Islet precursor cell (in vitro differentiated cells): ENCODE data around the gene CHST5.
"Not testable (repeated sequence)": the region's sequence is repeated elsewhere in the genome, so short reads cannot be mapped to it uniquely, and the experiment has no call there.

Experiments used
- DNase-seq: peaks from one replicate; pipeline ENCODE4 v3.0.0-alpha.2; 2018

CHST5 gene

DNA sequence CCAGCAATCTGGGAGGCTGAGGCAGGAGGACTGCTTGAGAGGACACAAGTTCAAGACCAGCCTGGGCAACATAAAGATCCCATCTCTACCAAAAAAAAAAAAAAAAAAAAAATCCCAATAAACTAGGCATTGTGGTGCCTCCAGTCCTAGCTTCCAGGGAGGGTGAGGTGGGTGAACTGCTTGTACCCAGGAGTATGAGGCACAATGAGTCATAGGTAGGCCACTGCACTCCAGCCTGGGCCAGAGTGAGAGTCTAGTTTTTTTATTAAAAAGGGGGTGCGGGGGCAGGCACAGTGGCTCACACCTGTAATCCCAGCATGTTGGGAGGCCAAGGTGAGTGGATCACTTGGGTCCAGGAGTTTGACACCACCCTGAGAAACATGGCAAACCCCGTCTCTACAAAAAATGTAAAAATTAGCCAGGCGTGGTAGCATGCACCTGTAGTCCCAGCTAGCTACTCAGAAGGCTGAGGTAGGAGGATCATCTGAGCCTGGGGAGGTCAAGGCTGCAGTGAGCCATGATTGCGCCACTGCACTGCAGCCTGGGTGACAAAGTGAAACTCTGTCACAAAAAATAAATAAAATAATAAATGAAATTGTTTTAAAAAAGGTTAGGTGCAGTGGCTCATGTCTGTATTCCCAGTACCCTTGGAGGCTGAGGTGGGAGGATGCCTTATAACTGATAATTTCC is 32.8 kb downstream of the CHST5 start:
- no peak for DNase-seq

DNA sequence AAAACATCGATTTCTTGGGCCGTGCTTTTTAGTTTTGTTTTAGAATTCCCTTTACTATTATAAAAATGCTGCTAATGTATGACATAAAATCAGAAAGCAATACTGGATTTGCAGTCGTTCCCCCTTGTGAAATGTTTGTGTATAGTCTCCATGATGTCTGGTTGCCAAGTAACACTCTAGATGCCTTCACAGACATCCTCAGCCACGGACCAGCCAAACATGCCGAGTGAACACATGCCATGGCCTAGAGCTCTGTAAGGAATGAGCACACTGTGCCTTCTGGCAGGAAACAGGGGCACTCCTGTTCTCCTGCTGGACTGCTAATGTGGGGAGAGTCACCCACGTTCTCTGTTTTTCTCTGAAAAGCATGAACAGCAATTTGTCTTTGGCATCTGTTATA is 34.1 kb downstream of the CHST5 start:
- DNase-seq: not testable (repeated sequence)

DNA sequence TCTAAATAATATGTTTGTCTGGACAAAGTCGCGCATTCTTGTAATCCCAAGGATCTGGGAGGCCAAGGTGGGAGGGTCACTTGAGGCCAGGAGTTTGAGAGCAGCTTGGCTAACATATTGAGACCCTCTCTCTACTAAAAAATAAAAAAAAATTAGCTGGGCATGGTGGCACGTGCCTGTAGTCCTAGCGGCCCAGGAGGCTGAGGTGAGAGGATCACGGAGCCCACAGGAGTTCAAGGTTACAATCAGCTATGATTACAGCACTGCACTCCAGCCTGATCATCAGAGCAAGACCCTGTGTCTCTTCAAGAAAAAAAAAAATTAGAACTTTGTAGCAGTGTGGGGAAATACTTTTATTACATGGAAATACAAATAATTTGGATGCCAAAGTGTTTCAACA is 34.5 kb downstream of the CHST5 start:
- DNase-seq: no peak

DNA sequence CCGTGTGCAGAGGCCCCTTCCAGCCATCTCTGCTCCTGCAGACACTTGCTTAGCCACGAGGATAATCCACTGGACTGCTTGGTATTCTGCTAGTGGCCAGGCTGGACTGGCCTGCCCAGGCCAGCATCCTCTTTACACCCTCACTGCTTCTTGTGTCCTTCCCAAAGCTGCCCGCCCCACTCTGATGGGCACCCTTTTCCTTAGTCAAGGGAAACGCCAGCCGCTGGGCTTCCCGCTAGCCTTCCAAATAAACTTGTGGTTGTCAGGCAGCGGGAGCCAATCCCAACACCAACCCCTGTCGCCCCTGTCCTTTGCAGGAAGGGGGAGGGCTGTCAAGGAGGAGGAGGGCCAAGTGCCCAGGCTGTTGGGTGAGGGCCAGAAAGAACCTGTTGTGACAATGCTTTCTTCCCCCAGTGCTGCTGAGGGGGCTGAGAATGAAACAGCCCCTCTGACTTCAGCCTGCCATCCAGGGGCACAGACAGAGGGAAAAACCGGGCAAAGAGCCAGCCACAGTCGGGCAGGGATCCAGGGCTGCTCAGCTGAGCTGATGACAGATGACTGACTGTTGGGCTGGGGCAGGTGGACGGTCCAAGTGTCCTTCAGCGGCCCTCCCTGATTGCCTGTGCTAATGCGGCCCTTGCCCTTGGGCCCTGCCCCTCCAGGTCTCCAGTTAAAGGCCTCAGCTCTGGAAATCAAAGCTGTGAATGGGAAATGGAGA is 37.1 kb downstream of the CHST5 start:
- not testable (repeated sequence) for DNase-seq

- DNase-seq: no peak
Measured at GRCh38 chr16:75497558-75497957, 38.4 kb downstream of the CHST5 start.

GRCh38 chr16:75495076-75495674 is 40.7 kb downstream of the CHST5 start, which contains the start of gene CHST6:
CHST6 (minus strand) TSS chr16:75495441; CDS start chr16:75479828, 15,613 bp downstream.
- DNase-seq: peak; percentile 91

GRCh38 chr16:75494661-75495075 is 41.2 kb downstream of the CHST5 start:
- DNase-seq: peak; percentile 63

DNA sequence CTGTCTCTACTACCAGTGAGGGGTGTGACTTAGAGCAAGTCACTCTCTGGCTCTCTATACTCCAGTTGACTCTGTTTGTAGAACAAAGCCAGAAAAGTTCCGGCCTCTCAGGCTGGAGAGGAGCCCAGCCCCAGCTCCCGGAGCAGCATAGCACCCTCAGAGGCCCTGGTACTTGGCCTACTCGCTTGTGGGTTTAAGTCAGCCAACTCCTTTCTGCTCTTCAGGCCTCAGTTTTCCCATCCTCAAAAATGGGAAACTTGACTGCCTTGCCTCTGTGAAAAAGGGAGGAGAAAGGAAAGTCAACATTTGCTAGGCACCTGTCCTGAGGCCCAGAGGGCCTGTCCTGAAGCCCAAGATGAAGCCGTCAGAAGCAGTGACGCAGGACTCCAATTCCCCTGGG is 41.7 kb downstream of the CHST5 start:
- no peak for DNase-seq

GRCh38 chr16:75491876-75492275 is 44.0 kb downstream of the CHST5 start:
- peak; percentile 96 for DNase-seq

GRCh38 chr16:75488322-75488721 is 47.6 kb downstream of the CHST5 start:
- no peak for DNase-seq

- no peak for DNase-seq
Measured at GRCh38 chr16:75486676-75487313, 49.1 kb downstream of the CHST5 start.

DNA sequence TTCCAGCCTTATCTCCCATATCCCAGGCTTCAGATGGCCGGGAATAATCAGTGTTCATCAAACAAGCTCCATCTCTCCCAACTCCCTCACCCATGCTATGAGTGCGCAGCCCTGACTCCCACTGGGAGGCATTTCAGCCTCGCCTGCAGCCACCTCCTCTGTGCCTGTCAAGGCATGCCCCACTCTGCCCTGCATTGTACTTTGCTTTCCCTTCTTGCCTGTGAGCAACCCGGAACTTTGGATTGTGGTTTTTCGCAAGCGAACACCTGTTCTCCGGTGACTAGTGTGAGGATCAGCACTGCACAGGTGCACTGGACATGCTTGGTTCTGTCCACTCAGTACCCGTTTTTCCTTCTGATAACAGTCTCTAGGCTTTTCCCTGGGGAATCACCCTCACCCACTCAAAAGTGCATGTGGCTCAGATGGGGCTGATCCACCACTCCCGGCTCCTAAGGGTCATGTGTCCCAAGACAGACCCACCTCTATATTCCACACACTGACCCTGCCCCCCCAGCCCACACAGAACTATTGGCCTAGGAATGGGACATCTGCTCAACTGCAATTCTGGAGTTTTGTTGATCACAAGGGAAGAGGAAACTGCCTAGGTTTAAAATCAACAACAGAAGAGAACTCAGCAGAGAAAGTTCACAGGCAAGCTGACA is 49.8 kb downstream of the CHST5 start:
- no peak for DNase-seq

DNA sequence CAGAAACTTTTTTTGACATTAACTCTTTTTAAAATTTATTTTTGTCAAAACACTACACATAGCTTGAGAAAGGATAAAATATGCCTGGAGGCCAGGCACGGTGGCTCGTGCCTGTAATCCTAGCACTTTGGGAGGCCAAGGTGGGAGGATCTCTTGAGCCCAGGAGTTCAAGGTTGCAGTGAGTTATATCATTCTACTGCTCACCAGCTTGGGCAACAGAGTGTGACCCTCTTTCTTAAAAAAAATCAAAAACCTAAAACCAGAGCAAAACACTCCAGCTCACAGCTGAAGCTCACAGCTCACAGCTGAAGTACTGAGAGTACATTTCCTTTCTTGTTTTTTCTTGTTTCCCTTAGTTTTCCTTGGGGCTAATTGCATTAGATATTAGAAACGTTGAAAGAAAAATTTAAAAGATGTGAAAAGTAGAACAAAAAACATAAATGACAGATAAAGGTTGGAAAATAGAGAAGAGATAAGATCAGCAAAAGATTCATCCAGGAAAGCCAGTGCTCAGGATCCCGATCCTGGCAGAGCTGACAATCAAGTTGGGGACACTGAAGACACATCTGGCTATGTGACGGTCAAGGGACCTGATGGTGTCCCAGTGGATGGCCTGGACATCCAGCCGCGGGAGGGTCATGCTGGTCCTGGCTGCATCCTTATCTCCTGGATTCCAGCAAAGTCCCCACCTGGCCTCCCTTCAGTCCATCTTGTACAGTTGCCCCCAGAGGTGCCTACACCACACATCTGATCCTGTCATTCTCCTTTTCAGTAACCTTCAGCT is 50.5 kb downstream of the CHST5 start:
- DNase-seq: no peak

- DNase-seq: no peak
Measured at GRCh38 chr16:75483222-75483621, 52.7 kb downstream of the CHST5 start.

GRCh38 chr16:75482434-75483205 is 53.3 kb downstream of the CHST5 start:
- DNase-seq: no peak

DNA sequence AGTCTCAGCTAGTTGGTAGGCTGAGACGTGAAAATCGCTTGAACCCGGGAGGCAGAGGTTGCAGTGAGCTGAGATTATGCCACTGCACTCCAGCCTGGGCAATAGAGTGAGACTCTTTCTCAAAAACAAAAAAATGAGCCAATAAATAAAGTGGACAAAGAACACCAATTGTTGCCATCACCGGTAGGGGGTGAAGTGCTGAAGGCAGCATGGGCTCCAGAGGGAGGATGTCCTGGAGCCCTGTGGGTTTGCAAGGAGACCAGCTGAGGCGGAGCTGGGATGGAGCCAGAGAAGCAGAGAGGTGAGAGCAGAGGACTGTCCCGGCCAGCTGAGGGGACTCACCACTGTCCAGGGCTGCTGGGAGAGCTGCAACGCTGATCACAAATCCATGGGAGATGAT is 54.4 kb downstream of the CHST5 start:
- DNase-seq: no peak

GRCh38 chr16:75479421-75479990 is 56.4 kb downstream of the CHST5 start:
- DNase-seq: no peak
